Measurements from ENCODE around the gene DNAJC25.
A peak's percentile ranks its signal among the peaks of the same experiment; 100 is the strongest.
"Not testable (repeated sequence)": the region's sequence is repeated elsewhere in the genome, so short reads cannot be mapped to it uniquely, and the experiment has no call there.

The DNAJC25 gene

GRCh38 chr9:111631214-111631971 is at the start of gene DNAJC25:
TSS of gene DNAJC25 (plus strand) at chr9:111631334. CDS start at chr9:111631408, 74 bp downstream.
- DNase-seq (ENCODE audit: low read depth): peak; percentile 94

- DNase-seq (ENCODE audit: low read depth): no peak
Measured at GRCh38 chr9:111582888-111583287, 48.2 kb upstream of the DNAJC25 start.

GRCh38 chr9:111586378-111586777 is 44.8 kb upstream of the DNAJC25 start:
- no peak for DNase-seq (ENCODE audit: low read depth)

GRCh38 chr9:111588846-111589245 is 42.3 kb upstream of the DNAJC25 start:
- DNase-seq (ENCODE audit: low read depth): no peak

- peak; percentile 27 for DNase-seq (ENCODE audit: low read depth)
Measured at GRCh38 chr9:111597852-111598732, 33.0 kb upstream of the DNAJC25 start.

GRCh38 chr9:111598733-111599091 is 32.4 kb upstream of the DNAJC25 start:
- DNase-seq (ENCODE audit: low read depth): no peak

GRCh38 chr9:111599092-111599954 is 31.8 kb upstream of the DNAJC25 start, which contains the start of gene PTGR1:
TSS of gene PTGR1 (minus strand) at chr9:111599647. CDS start at chr9:111597422, 2,225 bp downstream.
- no peak for DNase-seq (ENCODE audit: low read depth)

GRCh38 chr9:111599955-111600343 is 31.2 kb upstream of the DNAJC25 start:
- no peak for DNase-seq (ENCODE audit: low read depth)

- no peak for DNase-seq (ENCODE audit: low read depth)
Measured at GRCh38 chr9:111601237-111602018, 29.7 kb upstream of the DNAJC25 start.

GRCh38 chr9:111603041-111603440 is 28.1 kb upstream of the DNAJC25 start:
- no peak for DNase-seq (ENCODE audit: low read depth)

GRCh38 chr9:111604054-111604615 is 27.0 kb upstream of the DNAJC25 start:
- DNase-seq (ENCODE audit: low read depth): no peak

GRCh38 chr9:111605041-111605559 is 26.0 kb upstream of the DNAJC25 start:
- DNase-seq (ENCODE audit: low read depth): no peak

GRCh38 chr9:111610149-111610548 is 21.0 kb upstream of the DNAJC25 start:
- DNase-seq (ENCODE audit: low read depth): no peak

- no peak for DNase-seq (ENCODE audit: low read depth)
Measured at GRCh38 chr9:111610845-111611244, 20.3 kb upstream of the DNAJC25 start.

- DNase-seq (ENCODE audit: low read depth): no peak
Measured at GRCh38 chr9:111613436-111614040, 17.6 kb upstream of the DNAJC25 start.

GRCh38 chr9:111615928-111616327 is 15.2 kb upstream of the DNAJC25 start:
- DNase-seq (ENCODE audit: low read depth): no peak

GRCh38 chr9:111617349-111617748 is 13.8 kb upstream of the DNAJC25 start:
- not testable (repeated sequence) for DNase-seq (ENCODE audit: low read depth)

GRCh38 chr9:111621895-111622480 is 9.1 kb upstream of the DNAJC25 start:
- DNase-seq (ENCODE audit: low read depth): no peak

- DNase-seq (ENCODE audit: low read depth): no peak
Measured at GRCh38 chr9:111622626-111623025, 8.5 kb upstream of the DNAJC25 start.
